ENCODE results near the gene P4HA2. TPM values are rescaled to one million over a fixed set of nuclear protein-coding genes. Genes with fewer than 3 reads are reported as not detected.

P4HA2 gene
- total RNA-seq, 1 experiment from 2014 or later, result 222 TPM

DNA sequence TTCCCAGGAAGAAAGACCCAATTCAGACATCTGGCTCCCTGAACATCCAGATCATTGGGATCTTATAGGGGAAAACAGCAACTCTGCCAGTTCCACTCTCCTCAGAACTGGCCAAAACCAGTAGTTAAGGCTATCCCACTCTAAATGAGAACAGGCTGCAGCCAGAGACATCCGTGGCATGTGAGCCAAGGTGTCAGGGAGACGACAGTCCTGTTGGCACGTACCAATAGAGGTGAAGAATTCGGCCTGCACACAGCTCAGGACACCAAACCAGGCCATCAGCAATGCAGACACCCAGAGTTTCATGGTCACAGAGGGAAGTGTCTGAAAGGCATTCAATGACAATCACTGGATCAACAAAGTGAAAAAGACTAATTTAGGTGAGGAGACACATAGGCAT is 9.3 kb downstream of the P4HA2 start:
- Histone ChIP-seq H3K4me3 (no peak overlapping the region), H3K4me1 (replicated peaks) (peaks cover 11% of the 10 kb centered on the region), H3K9me3 (replicated peaks) (no peaks in the 10 kb centered on the region), H3K27ac (no peak overlapping the region), H3K27me3 (replicated peaks) (no peaks in the 10 kb centered on the region), H3K36me3 (peaks cover 46% of the 10 kb centered on the region)
- no peak for DNase-seq (ENCODE audit: low read depth in 1 of 2, low spot score in 2 of 2)

GRCh38 chr5:132215329-132215728 is 12.3 kb downstream of the P4HA2 start:
- H3K4me3 ChIP-seq, result no peak overlapping the region
- H3K27ac ChIP-seq, result peak overlapping the region; percentile 19
- H3K27me3 ChIP-seq (replicated peaks), result no peaks in the 10 kb centered on the region
- H3K4me1 ChIP-seq (replicated peaks), result peaks cover 11% of the 10 kb centered on the region
- no peaks in the 10 kb centered on the region for H3K9me3 ChIP-seq (replicated peaks)
- DNase-seq (ENCODE audit: low read depth in 1 of 2, low spot score in 2 of 2), result peak; percentile 90 to 97
- peaks cover 73% of the 10 kb centered on the region for H3K36me3 ChIP-seq

- no peak overlapping the region for H3K27ac ChIP-seq
- peaks cover 76% of the 10 kb centered on the region for H3K36me3 ChIP-seq
- H3K9me3 ChIP-seq (replicated peaks), result no peaks in the 10 kb centered on the region
- H3K4me3 ChIP-seq, result no peak overlapping the region
- DNase-seq (ENCODE audit: low read depth in 1 of 2, low spot score in 2 of 2), result no peak
- peaks cover 11% of the 10 kb centered on the region for H3K4me1 ChIP-seq (replicated peaks)
- no peaks in the 10 kb centered on the region for H3K27me3 ChIP-seq (replicated peaks)
Observed at GRCh38 chr5:132214491-132214890, 13.2 kb downstream of the P4HA2 start.

DNA sequence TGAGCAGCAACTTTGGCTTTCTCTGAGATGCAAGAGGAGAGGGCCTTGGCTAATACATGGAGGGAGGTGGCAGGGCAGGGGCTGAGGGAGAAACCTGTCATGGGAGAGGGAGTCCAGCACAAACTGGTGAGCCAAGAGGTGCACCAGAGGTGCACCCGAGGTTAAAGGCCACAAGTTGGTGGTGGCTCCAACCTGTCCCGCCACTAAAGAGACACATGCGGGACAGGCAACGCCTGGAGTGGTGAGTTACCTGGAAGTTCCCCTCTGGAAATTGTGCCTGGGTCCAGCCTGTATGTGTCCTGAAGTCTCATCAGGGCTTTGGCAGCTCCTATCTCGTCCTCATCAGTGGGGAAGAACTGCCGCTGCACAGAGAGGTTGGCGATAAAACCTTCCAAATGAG is 14.0 kb downstream of the P4HA2 start:
- no peak overlapping the region for H3K4me3 ChIP-seq
- peaks cover 83% of the 10 kb centered on the region for H3K36me3 ChIP-seq
- no peak overlapping the region for H3K27ac ChIP-seq
- DNase-seq (ENCODE audit: low read depth in 1 of 2, low spot score in 2 of 2), result no peak
- H3K4me1 ChIP-seq (replicated peaks), result peaks cover 11% of the 10 kb centered on the region
- H3K27me3 ChIP-seq (replicated peaks), result no peaks in the 10 kb centered on the region
- H3K9me3 ChIP-seq (replicated peaks), result no peaks in the 10 kb centered on the region

- peaks cover 11% of the 10 kb centered on the region for H3K4me1 ChIP-seq (replicated peaks)
- no peak overlapping the region for H3K4me3 ChIP-seq
- H3K27ac ChIP-seq, result no peak overlapping the region
- peaks cover 81% of the 10 kb centered on the region for H3K36me3 ChIP-seq
- no peak for DNase-seq (ENCODE audit: low read depth in 1 of 2, low spot score in 2 of 2)
- H3K27me3 ChIP-seq (replicated peaks), result no peaks in the 10 kb centered on the region
- H3K9me3 ChIP-seq (replicated peaks), result no peaks in the 10 kb centered on the region
Observed at GRCh38 chr5:132211787-132212186, 15.9 kb downstream of the P4HA2 start.

GRCh38 chr5:132210944-132211343 is 16.7 kb downstream of the P4HA2 start:
- peaks cover 79% of the 10 kb centered on the region for H3K36me3 ChIP-seq
- H3K27ac ChIP-seq, result no peak overlapping the region
- H3K27me3 ChIP-seq (replicated peaks), result no peaks in the 10 kb centered on the region
- H3K4me3 ChIP-seq, result no peak overlapping the region
- no peaks in the 10 kb centered on the region for H3K9me3 ChIP-seq (replicated peaks)
- peaks cover 11% of the 10 kb centered on the region for H3K4me1 ChIP-seq (replicated peaks)
- DNase-seq (ENCODE audit: low read depth in 1 of 2, low spot score in 2 of 2), result no peak

GRCh38 chr5:132209901-132210545 is 17.6 kb downstream of the P4HA2 start:
- Histone ChIP-seq H3K36me3 (peaks cover 83% of the 10 kb centered on the region), H3K4me3 (no peak overlapping the region), H3K27me3 (replicated peaks) (no peaks in the 10 kb centered on the region), H3K27ac (no peak overlapping the region), H3K9me3 (replicated peaks) (no peaks in the 10 kb centered on the region), H3K4me1 (replicated peaks) (peaks cover 3% of the 10 kb centered on the region)
- DNase-seq (ENCODE audit: low read depth in 1 of 2, low spot score in 2 of 2), result no peak

DNA sequence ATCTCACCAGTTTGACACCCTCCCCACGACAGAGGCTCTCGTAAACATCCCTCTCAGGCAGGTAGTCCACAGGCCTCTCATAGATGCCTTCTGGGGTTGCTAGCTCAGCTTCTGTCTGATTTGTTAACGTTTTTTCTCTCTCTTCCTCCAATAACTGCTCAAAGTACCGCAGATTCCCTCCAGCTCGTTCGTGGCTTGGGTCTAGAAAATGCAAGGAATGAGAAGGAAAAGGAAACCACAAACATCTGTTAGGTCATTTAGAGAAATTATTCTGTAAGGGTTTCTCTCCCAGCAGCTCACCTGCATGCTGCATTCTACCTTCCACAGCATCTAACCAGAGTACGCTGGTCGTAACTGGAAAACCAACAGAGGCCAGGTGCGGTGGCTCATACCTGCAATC is 18.5 kb downstream of the P4HA2 start:
- Histone ChIP-seq H3K36me3 (peaks cover 83% of the 10 kb centered on the region), H3K27me3 (replicated peaks) (no peaks in the 10 kb centered on the region), H3K27ac (no peak overlapping the region), H3K9me3 (replicated peaks) (no peaks in the 10 kb centered on the region), H3K4me3 (no peak overlapping the region), H3K4me1 (replicated peaks) (no peaks in the 10 kb centered on the region)
- DNase-seq (ENCODE audit: low read depth in 1 of 2, low spot score in 2 of 2), result no peak

DNA sequence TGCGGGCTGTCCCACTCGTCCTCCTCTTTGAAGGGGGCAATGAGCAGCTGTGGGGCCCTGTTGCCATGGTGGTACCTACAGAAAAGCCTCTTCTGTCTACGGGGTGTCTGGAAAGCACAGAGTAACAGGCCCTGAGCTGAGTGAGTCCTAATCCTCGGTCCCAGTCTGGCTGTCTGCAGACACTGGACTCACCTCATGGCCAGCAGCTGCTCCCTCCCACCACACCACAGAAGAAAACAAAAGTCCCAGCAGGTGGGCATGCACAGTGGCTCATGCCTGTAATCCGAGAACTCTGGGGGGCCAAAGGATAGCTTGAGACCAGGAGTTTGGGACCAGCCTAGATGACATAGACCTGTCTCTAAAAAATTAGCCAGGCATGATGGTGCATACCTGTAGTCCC is 19.9 kb downstream of the P4HA2 start:
- no peak overlapping the region for H3K27ac ChIP-seq
- peaks cover 83% of the 10 kb centered on the region for H3K36me3 ChIP-seq
- H3K9me3 ChIP-seq (replicated peaks), result no peaks in the 10 kb centered on the region
- DNase-seq (ENCODE audit: low read depth in 1 of 2, low spot score in 2 of 2), result no peak
- no peaks in the 10 kb centered on the region for H3K4me1 ChIP-seq (replicated peaks)
- no peak overlapping the region for H3K4me3 ChIP-seq
- H3K27me3 ChIP-seq (replicated peaks), result no peaks in the 10 kb centered on the region

DNA sequence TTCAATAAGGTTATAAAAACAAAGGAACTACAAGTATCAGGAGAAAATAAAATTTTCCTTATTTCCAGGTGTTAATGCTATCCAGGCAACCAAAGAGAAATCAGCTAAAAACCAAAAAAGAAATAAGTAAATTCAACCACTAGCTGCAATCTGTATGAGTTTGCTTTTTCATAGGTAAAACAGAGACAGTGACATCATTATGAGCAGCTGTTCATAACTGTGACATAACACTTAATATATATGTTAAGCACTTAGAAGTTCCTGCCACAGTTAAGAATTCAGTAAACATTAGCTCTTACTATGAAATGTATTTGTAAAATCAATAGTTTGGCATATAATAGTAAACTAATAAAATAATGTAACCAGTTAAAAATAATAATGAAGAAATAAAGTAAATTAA is 20.9 kb downstream of the P4HA2 start:
- H3K27ac ChIP-seq, result no peak overlapping the region
- H3K4me1 ChIP-seq (replicated peaks), result no peaks in the 10 kb centered on the region
- no peaks in the 10 kb centered on the region for H3K9me3 ChIP-seq (replicated peaks)
- peaks cover 79% of the 10 kb centered on the region for H3K36me3 ChIP-seq
- H3K27me3 ChIP-seq (replicated peaks), result no peaks in the 10 kb centered on the region
- no peak overlapping the region for H3K4me3 ChIP-seq
- DNase-seq (ENCODE audit: low read depth in 1 of 2, low spot score in 2 of 2), result no peak

GRCh38 chr5:132205385-132206125 is 22.1 kb downstream of the P4HA2 start:
- no peaks in the 10 kb centered on the region for H3K4me1 ChIP-seq (replicated peaks)

GRCh38 chr5:132204371-132205135 is 23.1 kb downstream of the P4HA2 start:
- Histone ChIP-seq H3K36me3 (peaks cover 76% of the 10 kb centered on the region), H3K4me1 (replicated peaks) (no peaks in the 10 kb centered on the region)

More at GRCh38 chr5:132205385-132206125, 22.1 kb downstream of the P4HA2 start:
- Histone ChIP-seq H3K27ac (no peak overlapping the region), H3K27me3 (replicated peaks) (no peaks in the 10 kb centered on the region), H3K4me3 (no peak overlapping the region), H3K36me3 (peaks cover 79% of the 10 kb centered on the region), H3K9me3 (replicated peaks) (no peaks in the 10 kb centered on the region)
- no peak for DNase-seq (ENCODE audit: low read depth in 1 of 2, low spot score in 2 of 2)

DNA sequence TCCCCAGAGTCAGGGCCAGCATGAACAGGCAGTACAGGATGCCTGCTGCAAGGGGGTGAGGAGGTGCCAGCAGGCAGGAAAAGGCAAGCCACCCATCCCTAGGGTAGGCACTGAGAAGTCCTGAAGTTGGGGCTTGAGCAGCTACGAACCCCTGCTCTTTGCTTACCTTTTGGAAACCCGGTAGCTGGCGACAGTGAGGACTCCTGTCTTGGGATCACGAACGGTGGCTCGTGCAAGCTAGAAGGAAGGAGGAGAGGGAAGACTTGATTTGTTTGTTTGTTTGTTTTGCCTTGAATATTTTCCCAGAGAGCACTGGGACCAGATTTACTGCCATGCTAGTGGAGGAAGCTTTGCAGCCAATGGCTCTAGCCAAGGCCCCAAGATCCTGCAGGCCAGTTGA is 23.7 kb downstream of the P4HA2 start:
- no peak for DNase-seq (ENCODE audit: low read depth in 1 of 2, low spot score in 2 of 2)
- Histone ChIP-seq H3K27ac (no peak overlapping the region), H3K36me3 (peaks cover 77% of the 10 kb centered on the region), H3K4me3 (no peak overlapping the region), H3K4me1 (replicated peaks) (no peaks in the 10 kb centered on the region), H3K9me3 (replicated peaks) (no peaks in the 10 kb centered on the region), H3K27me3 (replicated peaks) (no peaks in the 10 kb centered on the region)

More at GRCh38 chr5:132204371-132205135, 23.1 kb downstream of the P4HA2 start:
- no peak for DNase-seq (ENCODE audit: low read depth in 1 of 2, low spot score in 2 of 2)
- no peak overlapping the region for H3K27ac ChIP-seq
- H3K27me3 ChIP-seq (replicated peaks), result no peaks in the 10 kb centered on the region
- no peaks in the 10 kb centered on the region for H3K9me3 ChIP-seq (replicated peaks)
- H3K4me3 ChIP-seq, result no peak overlapping the region

DNA sequence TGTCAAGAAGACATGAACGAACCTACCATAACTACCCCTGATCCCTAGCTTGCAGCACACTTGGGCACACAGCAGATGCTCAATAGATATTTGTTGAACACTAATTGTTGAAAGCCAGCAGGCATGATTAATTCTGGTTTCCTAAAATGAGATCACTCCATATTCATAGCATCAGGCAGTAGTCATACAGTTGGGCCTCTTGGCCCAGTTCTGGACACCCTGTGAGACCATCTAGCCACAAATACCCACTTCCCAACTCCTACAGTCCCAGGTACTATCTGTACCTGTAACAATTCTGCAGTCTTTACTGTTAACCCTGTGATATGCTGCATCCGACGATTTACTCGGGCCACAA is 24.2 kb downstream of the P4HA2 start:
- Histone ChIP-seq H3K4me1 (replicated peaks) (no peaks in the 10 kb centered on the region), H3K9me3 (replicated peaks) (no peaks in the 10 kb centered on the region), H3K4me3 (no peak overlapping the region), H3K27me3 (replicated peaks) (no peaks in the 10 kb centered on the region), H3K27ac (no peak overlapping the region), H3K36me3 (peaks cover 77% of the 10 kb centered on the region)
- DNase-seq (ENCODE audit: low read depth in 1 of 2, low spot score in 2 of 2), result no peak
